ENCODE measurements around the gene RAI14. TPM values are rescaled to one million over a fixed set of nuclear protein-coding genes. Genes with fewer than 3 reads are reported as not detected.

RAI14 gene
- total RNA-seq, 1 donor from 2014 or later: 127 TPM

DNA sequence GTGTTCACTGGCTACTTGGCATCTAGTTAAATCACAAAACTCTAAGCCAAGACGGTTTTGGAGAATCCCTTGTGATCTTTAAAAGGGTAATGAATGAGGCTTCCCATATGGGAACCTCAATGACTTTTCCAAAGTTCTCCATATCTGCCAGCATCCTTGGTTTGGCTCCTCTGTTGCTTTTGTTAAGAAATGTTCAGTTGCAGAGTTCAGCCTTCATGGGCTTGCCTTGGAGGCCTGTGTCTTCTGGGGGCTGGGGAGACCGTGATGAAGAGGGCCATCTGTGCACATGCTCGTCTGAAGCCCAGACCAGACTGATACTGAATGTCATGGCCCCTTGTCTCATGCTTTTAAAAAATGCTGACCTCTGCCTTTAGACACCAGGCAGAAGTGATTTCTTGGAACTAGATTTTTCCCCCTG, 84.3 kb downstream of the RAI14 start:
- Mint-ChIP-seq H3K9me3 (ENCODE audit: unreplicated experiment) (no peaks in the 10 kb centered on the region), H3K4me1 (ENCODE audit: unreplicated experiment) (peaks cover 18% of the 10 kb centered on the region), H3K36me3 (ENCODE audit: low read depth, unreplicated experiment) (peaks cover 14% of the 10 kb centered on the region), H3K27ac (ENCODE audit: unreplicated experiment) (no peak overlapping the region), H3K27me3 (ENCODE audit: unreplicated experiment) (peaks cover 1% of the 10 kb centered on the region), H3K4me3 (ENCODE audit: unreplicated experiment) (no peak overlapping the region)
- no peak for DNase-seq (ENCODE audit: low spot score)
- TF ChIP-seq, protein P1, sequence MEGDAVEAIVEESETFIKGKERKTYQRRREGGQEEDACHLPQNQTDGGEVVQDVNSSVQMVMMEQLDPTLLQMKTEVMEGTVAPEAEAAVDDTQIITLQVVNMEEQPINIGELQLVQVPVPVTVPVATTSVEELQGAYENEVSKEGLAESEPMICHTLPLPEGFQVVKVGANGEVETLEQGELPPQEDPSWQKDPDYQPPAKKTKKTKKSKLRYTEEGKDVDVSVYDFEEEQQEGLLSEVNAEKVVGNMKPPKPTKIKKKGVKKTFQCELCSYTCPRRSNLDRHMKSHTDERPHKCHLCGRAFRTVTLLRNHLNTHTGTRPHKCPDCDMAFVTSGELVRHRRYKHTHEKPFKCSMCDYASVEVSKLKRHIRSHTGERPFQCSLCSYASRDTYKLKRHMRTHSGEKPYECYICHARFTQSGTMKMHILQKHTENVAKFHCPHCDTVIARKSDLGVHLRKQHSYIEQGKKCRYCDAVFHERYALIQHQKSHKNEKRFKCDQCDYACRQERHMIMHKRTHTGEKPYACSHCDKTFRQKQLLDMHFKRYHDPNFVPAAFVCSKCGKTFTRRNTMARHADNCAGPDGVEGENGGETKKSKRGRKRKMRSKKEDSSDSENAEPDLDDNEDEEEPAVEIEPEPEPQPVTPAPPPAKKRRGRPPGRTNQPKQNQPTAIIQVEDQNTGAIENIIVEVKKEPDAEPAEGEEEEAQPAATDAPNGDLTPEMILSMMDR (IDR thresholded peaks at IDR 0.05; ENCODE audit: unreplicated experiment): no peak

DNA sequence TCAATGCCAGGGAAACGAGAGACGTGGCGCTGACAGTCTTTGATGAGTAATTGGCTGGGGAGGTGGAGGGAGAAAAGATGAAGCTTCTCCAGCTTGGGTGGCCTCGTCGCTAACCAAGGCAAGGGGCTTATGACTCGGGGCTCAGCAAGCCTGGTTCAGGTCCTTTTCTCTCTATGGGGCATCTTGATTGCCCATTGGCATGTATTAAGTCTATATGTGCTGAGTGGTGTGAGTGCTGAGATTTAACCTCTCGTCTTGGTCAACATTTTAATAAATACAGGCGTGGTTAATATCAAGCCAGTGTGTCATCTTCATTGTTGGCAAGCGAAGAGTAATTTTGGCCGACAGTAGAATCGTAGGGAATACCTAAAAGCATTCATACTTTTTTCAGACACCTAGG, 85.9 kb downstream of the RAI14 start:
- TF ChIP-seq, protein P1 (IDR thresholded peaks at IDR 0.05; ENCODE audit: unreplicated experiment): no peak
- Mint-ChIP-seq H3K27ac (ENCODE audit: unreplicated experiment) (no peak overlapping the region), H3K27me3 (ENCODE audit: unreplicated experiment) (peaks cover 1% of the 10 kb centered on the region), H3K4me1 (ENCODE audit: unreplicated experiment) (peaks cover 23% of the 10 kb centered on the region), H3K4me3 (ENCODE audit: unreplicated experiment) (no peak overlapping the region), H3K9me3 (ENCODE audit: unreplicated experiment) (no peaks in the 10 kb centered on the region), H3K36me3 (ENCODE audit: low read depth, unreplicated experiment) (peaks cover 25% of the 10 kb centered on the region)
- no peak for DNase-seq (ENCODE audit: low spot score)

DNA sequence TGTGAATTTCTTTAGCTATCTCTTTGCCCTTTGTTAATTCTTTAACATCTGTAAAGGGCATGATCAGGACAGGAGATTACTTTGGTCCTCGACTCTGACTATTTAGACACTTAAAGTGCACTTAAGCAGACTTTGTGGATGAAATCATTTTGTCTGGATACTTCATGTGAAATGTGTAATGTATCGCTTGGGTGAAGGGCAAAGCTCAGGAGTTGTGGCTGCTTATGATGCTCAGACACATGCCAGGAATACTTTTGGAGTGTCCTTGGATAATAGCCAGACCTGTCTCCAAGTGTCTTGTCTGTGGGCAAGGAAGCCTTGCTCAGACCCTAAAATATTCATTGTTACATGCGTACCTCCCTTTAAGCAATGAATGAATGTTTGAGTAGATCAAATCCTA, 87.8 kb downstream of the RAI14 start:
- Mint-ChIP-seq H3K9me3 (ENCODE audit: unreplicated experiment) (no peaks in the 10 kb centered on the region), H3K36me3 (ENCODE audit: low read depth, unreplicated experiment) (peaks cover 25% of the 10 kb centered on the region), H3K4me1 (ENCODE audit: unreplicated experiment) (peaks cover 23% of the 10 kb centered on the region), H3K27ac (ENCODE audit: unreplicated experiment) (no peak overlapping the region), H3K27me3 (ENCODE audit: unreplicated experiment) (peaks cover 4% of the 10 kb centered on the region), H3K4me3 (ENCODE audit: unreplicated experiment) (no peak overlapping the region)
- TF ChIP-seq, protein P1 (IDR thresholded peaks at IDR 0.05; ENCODE audit: unreplicated experiment): no peak
- DNase-seq (ENCODE audit: low spot score): no peak

DNA sequence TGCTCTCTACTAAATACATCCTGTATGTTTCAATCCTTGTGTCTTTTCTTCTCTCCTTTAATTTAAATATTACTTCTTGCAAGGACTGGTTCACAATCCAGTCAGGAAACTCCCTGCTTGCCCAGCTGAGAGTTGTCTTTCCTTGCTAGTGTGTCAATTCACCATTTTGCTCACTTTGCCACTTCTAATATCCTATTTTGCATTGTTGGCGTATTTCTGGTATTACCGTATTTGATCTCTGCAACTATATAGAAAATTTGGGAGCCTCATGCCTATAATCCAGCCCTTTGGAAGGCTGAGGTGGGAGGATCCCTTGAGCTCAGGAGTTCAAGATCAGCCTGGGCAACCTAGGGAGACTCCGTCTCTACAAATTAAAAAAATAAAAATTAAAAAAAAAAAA, 92.3 kb downstream of the RAI14 start:
- Mint-ChIP-seq H3K36me3 (ENCODE audit: low read depth, unreplicated experiment) (peaks cover 24% of the 10 kb centered on the region), H3K27me3 (ENCODE audit: unreplicated experiment) (peaks cover 6% of the 10 kb centered on the region), H3K9me3 (ENCODE audit: unreplicated experiment) (no peaks in the 10 kb centered on the region), H3K4me1 (ENCODE audit: unreplicated experiment) (peaks cover 14% of the 10 kb centered on the region), H3K4me3 (ENCODE audit: unreplicated experiment) (no peak overlapping the region), H3K27ac (ENCODE audit: unreplicated experiment) (no peak overlapping the region)
- DNase-seq (ENCODE audit: low spot score): no peak
- TF ChIP-seq, protein P1 (IDR thresholded peaks at IDR 0.05; ENCODE audit: unreplicated experiment): no peak

DNA sequence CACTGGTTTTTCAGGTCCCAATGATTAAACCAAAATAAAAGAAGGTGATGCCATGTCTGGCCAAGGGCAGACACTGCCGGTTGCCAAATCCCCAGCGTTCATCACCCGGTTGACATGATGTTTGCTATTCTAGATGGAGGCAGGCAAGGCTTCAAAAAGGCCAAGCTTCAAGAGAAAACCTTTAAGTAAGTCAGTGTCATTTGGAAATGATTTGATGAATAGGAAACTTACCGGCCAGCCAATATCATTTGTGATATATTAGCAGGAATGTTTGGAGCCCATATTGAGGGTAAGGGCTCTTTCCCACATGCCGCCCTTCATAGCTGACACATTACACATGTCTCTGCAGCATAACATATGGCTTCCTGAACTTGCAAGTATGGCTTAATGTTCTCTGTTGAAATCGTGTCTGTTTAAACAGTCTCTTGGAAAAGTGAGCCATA, 93.3 kb downstream of the RAI14 start:
- Mint-ChIP-seq H3K4me3 (ENCODE audit: unreplicated experiment) (no peak overlapping the region), H3K27me3 (ENCODE audit: unreplicated experiment) (peaks cover 6% of the 10 kb centered on the region), H3K4me1 (ENCODE audit: unreplicated experiment) (peaks cover 14% of the 10 kb centered on the region), H3K36me3 (ENCODE audit: low read depth, unreplicated experiment) (peaks cover 24% of the 10 kb centered on the region), H3K27ac (ENCODE audit: unreplicated experiment) (no peak overlapping the region), H3K9me3 (ENCODE audit: unreplicated experiment) (no peaks in the 10 kb centered on the region)
- no peak for DNase-seq (ENCODE audit: low spot score)
- TF ChIP-seq, protein P1 (IDR thresholded peaks at IDR 0.05; ENCODE audit: unreplicated experiment): no peak
